AML-193 (cell line): Measurements from ENCODE around the gene TP53TG3C.
"Not testable (repeated sequence)": the region's sequence is repeated elsewhere in the genome, so short reads cannot be mapped to it uniquely, and the experiment has no call there.

Source experiments
- DNase-seq, 2 experiments: peaks; one replicate each; lab custom pipeline; 2025; lab: John Stamatoyannopoulos, UW

The TP53TG3C gene

GRCh38 chr16:33193926-33194325 lies at the start of gene TP53TG3C:
TSS of gene TP53TG3C (plus strand) at chr16:33194226. CDS start at chr16:33194294, 68 bp downstream.
- DNase-seq, result not testable (repeated sequence)
